H1 (cell line): ENCODE results near the gene SPANXA2. TPM values are rescaled to one million over a fixed set of nuclear protein-coding genes. Genes with fewer than 3 reads are reported as not detected.

Source experiments
- ASH2L ChIP-seq: fragments of 200-600, 300-600 bp; sonication (generic); IDR thresholded peaks from one replicate; pipeline ENCODE4 v1.7.1; 2017; ENCODE audit warnings: low read length
- GTF2F1 ChIP-seq: IDR thresholded peaks from 2 replicates; pipeline ENCODE4 v1.6.1; 2012; ENCODE audit warnings: low read depth, low read length, improper control_type of control experiment, borderline replicate concordance
- MAFK ChIP-seq: IDR thresholded peaks from 2 replicates; pipeline ENCODE4 v1.6.1; 2012; ENCODE audit warnings: low read depth, mild to moderate bottlenecking, improper control_type of control experiment, low read length
- MAX ChIP-seq: IDR thresholded peaks from 2 replicates; pipeline ENCODE4 v1.6.1; 2012; ENCODE audit warnings: inconsistent platforms
- SP1 ChIP-seq: IDR thresholded peaks from 2 replicates; pipeline ENCODE4 v1.6.1; 2011; ENCODE audit warnings: low read depth, low read length
- polyA plus RNA-seq, 7 experiments: library from polyadenylated mRNA; depleted of rRNA in 3 of 7; stranded (reverse) in 5 of 7; unstranded in 2 of 7; fragments of >200 nt in 5 of 7; fragments of 200-250 nt in 2 of 7; gene quantifications; 1 replicate in 5 of 7; 2 replicates in 1 of 7; 4 replicates in 1 of 7; pipeline versions ENCODE4 v1.2.1 to v1.2.3, GENCODE V29; 2011 to 2013; ENCODE audit warnings: missing spikeins in 2 of 7, mixed read lengths in 2 of 7
- total RNA-seq: library from RNA; stranded (reverse); fragmentation: NEBNext Ultra II Directional; extraction: Animal tissue kit (Norgen Biotek cat#: 25700); gene quantifications from 2 replicates; pipeline ENCODE4 v1.2.1, GENCODE V29; 2021

The SPANXA2 gene
- total and polyA plus RNA-seq, 2 of the 8 experiments (the other 6 are each of a cell fraction or from before 2014, with no cell fraction given) = not detected

GRCh38 chrX:141619336-141619735 lies 29.8 kb downstream of the SPANXA2 start (continued):
- TF ChIP-seq ASH2L = no peak
- no peak for TF ChIP-seq MAFK
- TF ChIP-seq MAX = no peak
- no peak for TF ChIP-seq SP1
- TF ChIP-seq GTF2F1 = no peak
